Esophagus muscularis mucosa (tissue), 4 donors: ENCODE results near the gene PHF19. TPM values are rescaled to one million over a fixed set of nuclear protein-coding genes. Genes with fewer than 3 reads are reported as not detected.

Experiments
- DNase-seq: peaks from one replicate; pipeline ENCODE4 v3.0.0-alpha.2; 2017; ENCODE audit errors: extremely low spot score
- H3K27ac ChIP-seq, 4 donors: fragments of 200-600 bp; sonication (generic); replicated peaks in 1 of 4; 1 replicate in 3 of 4; 2 replicates in 1 of 4; pipeline ENCODE4 v1.5.1; 2016 to 2019; ENCODE audit warnings: mild to moderate bottlenecking in 1 of 4
- H3K27me3 ChIP-seq, 4 donors: fragments of 200-600 bp; sonication (generic); one replicate each; pipeline versions ENCODE4 v1.5.1 to v1.6.0; 2016 to 2019
- H3K36me3 ChIP-seq, 4 donors: fragments of 200-600 bp; sonication (generic); one replicate each; pipeline ENCODE4 v1.5.1; 2016 to 2019
- H3K4me1 ChIP-seq, 4 donors: fragments of 200-600 bp; sonication (generic); one replicate each; pipeline ENCODE4 v1.5.1; 2016 to 2019
- H3K4me3 ChIP-seq, 4 donors: fragments of 200-600 bp; sonication (generic); 1 replicate in 2 of 4; 2 replicates in 2 of 4; pipeline ENCODE4 v1.5.1; 2016 to 2019; ENCODE audit warnings: mild to moderate bottlenecking in 4 of 4, moderate library complexity in 1 of 4
- H3K9me3 ChIP-seq, 4 donors: fragments of 200-600 bp; sonication (generic); 1 replicate in 3 of 4; 2 replicates in 1 of 4; pipeline ENCODE4 v1.5.1; 2016 to 2019
- CTCF ChIP-seq, 3 experiments: fragments of 200-600 bp in 2 of 3; fragments of 450-650 bp in 1 of 3; sonication (generic) in 2 of 3; IDR thresholded peaks; one replicate each; pipeline ENCODE4 v1.5.1; 2017 to 2019; ENCODE audit warnings: antibody characterized with exemption in 3 of 3, mild to moderate bottlenecking in 2 of 3, moderate library complexity in 1 of 3
- EP300 ChIP-seq: sonication (generic); formaldehyde crosslinking; IDR thresholded peaks from one replicate; pipeline ENCODE4 v1.6.1; 2017; ENCODE audit warnings: antibody characterized with exemption
- POLR2A ChIP-seq: fragments of 450-650 bp; IDR thresholded peaks from one replicate; pipeline ENCODE4 v1.6.1; 2017; ENCODE audit warnings: antibody characterized with exemption, moderate library complexity, mild to moderate bottlenecking, low read depth
- POLR2AphosphoS5 ChIP-seq, 2 donors: sonication (generic); formaldehyde crosslinking; IDR thresholded peaks; one replicate each; pipeline ENCODE4 v1.6.1; 2017; ENCODE audit warnings: antibody characterized with exemption in 2 of 2
- WGBS: methylation state at CpG from one replicate; pipeline ENCODE4 v1.1.5; 2018; 5-methylcytosine and 5-hydroxymethylcytosine counted together
- intact Hi-C: fragments of 100-400 bp; cut with DNase I; formaldehyde crosslinking; loops from one replicate; pipeline ENCODE4 v1.15.1; 2023
- total RNA-seq, 4 donors: library from RNA; depleted of rRNA; stranded (reverse); fragments of >200 nt; gene quantifications; one replicate each; pipeline versions ENCODE4 v1.1.0 to v1.2.1, GENCODE V29; 2016

The PHF19 gene
- total RNA-seq, 4 donors from 2014 or later = 36.4 to 57.7 (median 47.8) TPM

- DNase-seq = peak; percentile 99
- Histone ChIP-seq H3K27me3 (no peaks in the 10 kb centered on the region), H3K27ac (peak within 1 kb of the TSS; percentile 92 to 98 (median 96)), H3K4me3 (peak within 1 kb of the TSS; percentile 73 to 96 (median 80)), H3K4me1 (peaks cover 25 to 54% (median 47%) of the 10 kb centered on the region in 4 donors), H3K9me3 (peaks cover 0 to 2% (median 0%) of the 10 kb centered on the region in 4 donors), H3K36me3 (peaks cover 0 to 36% (median 1%) of the 10 kb centered on the region in 4 donors)
- TF ChIP-seq POLR2A (peak; percentile 61), CTCF (IDR thresholded peaks at IDR 0.05) (peak in 1 of 3 experiments; percentile 10), POLR2AphosphoS5 (IDR thresholded peaks at IDR 0.05) (peak; percentile 90 to 95), EP300 (peak; percentile 41)
- intact Hi-C loops = no loop called here
- WGBS = 10% methylated on average over 8 of the region's 62 CpGs
Measured at GRCh38 chr9:120842685-120843485, 34.1 kb downstream of the PHF19 start, which contains the start of gene PSMD5. TSS of gene PSMD5 (minus strand) at chr9:120842922. CDS start at chr9:120842909, 13 bp downstream.

- intact Hi-C loops = no loop called here
- peaks cover 25 to 55% (median 47%) of the 10 kb centered on the region in 4 donors for H3K4me1 ChIP-seq
- 36% methylated on average over 18 of the region's 18 CpGs for WGBS
- TF ChIP-seq EP300 = no peak
- no peaks in the 10 kb centered on the region for H3K27me3 ChIP-seq
- H3K36me3 ChIP-seq = peaks cover 0 to 28% (median 0%) of the 10 kb centered on the region in 4 donors
- no peak for DNase-seq
- H3K9me3 ChIP-seq = peaks cover 0 to 2% (median 0%) of the 10 kb centered on the region in 4 donors
- peak overlapping the region; percentile 73 to 96 (median 80) for H3K4me3 ChIP-seq
- peak overlapping the region; percentile 92 to 98 (median 96) for H3K27ac ChIP-seq
Measured at GRCh38 chr9:120841930-120842684, 34.9 kb downstream of the PHF19 start.

DNA sequence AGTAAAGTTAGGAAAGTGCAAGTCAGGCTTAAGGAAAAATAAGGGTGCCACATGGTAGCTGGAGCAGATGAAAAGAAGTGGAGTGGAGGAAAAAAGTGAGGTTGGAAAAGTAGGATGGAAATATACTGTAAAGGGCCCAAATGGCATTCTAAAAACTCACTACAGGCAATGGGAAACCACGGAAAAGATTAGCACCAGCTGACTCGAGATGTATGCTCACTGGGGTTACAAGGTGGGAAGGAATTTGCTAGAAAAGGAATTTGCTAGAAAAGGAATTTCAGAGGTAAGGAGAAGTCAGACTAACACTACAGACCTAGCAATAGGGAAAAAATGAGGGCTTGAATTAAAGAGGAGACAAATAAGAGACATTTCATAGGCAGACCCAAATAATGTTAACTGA, 37.8 kb downstream of the PHF19 start:
- H3K4me1 ChIP-seq = peaks cover 22 to 52% (median 47%) of the 10 kb centered on the region in 4 donors
- TF ChIP-seq POLR2A (no peak), CTCF (IDR thresholded peaks at IDR 0.05) (no peak), EP300 (no peak), POLR2AphosphoS5 (IDR thresholded peaks at IDR 0.05) (no peak)

GRCh38 chr9:120837921-120838320, 39.1 kb downstream of the PHF19 start:
- no peak for DNase-seq
- intact Hi-C loops = no loop called here
- H3K27me3 ChIP-seq = no peaks in the 10 kb centered on the region
- peaks cover 4 to 35% (median 15%) of the 10 kb centered on the region in 4 donors for H3K36me3 ChIP-seq
- H3K9me3 ChIP-seq = no peaks in the 10 kb centered on the region
- H3K4me1 ChIP-seq = peaks cover 14 to 44% (median 40%) of the 10 kb centered on the region in 4 donors
- no peak overlapping the region for H3K27ac ChIP-seq
- TF ChIP-seq POLR2A (no peak), POLR2AphosphoS5 (IDR thresholded peaks at IDR 0.05) (no peak), CTCF (IDR thresholded peaks at IDR 0.05) (no peak), EP300 (no peak)
- no peak overlapping the region for H3K4me3 ChIP-seq
- WGBS = 72% methylated on average over 3 of the region's 3 CpGs

More for the DNA sequence above, 37.8 kb downstream of the PHF19 start:
- Histone ChIP-seq H3K27me3 (no peaks in the 10 kb centered on the region), H3K9me3 (peaks cover 0 to 2% (median 0%) of the 10 kb centered on the region in 4 donors), H3K27ac (no peak overlapping the region), H3K4me3 (no peak overlapping the region), H3K36me3 (peaks cover 0 to 27% (median 10%) of the 10 kb centered on the region in 4 donors)
- intact Hi-C loops = no loop called here
- 71% methylated on average over 2 of the region's 2 CpGs for WGBS
- DNase-seq = no peak

DNA sequence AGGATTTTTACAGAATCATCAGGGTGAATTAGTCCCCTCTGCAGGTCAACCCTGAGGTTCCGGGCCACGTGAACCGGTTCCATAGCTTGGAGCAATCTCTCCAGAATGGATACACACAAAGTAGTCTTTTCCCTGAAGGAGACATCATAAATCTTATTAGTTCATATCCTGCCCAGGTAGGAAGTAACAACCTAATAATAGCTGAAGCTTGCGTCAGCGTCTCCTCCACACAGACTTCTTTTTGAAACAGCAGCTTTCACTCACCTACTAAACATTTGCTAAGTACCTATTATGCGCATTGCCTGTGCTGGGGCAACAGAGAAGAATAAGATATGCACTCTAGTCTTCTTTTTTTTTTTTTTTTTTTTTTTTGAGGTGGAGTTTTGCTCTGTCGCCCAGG, 43.7 kb downstream of the PHF19 start:
- Histone ChIP-seq H3K27me3 (no peaks in the 10 kb centered on the region), H3K9me3 (no peaks in the 10 kb centered on the region), H3K27ac (no peak overlapping the region), H3K4me1 (peaks cover 0 to 6% (median 0%) of the 10 kb centered on the region in 4 donors), H3K4me3 (no peak overlapping the region), H3K36me3 (peaks cover 31 to 71% (median 61%) of the 10 kb centered on the region in 4 donors)
- WGBS = 94% methylated on average over 7 of the region's 7 CpGs
- no peak for DNase-seq
- intact Hi-C loops = no loop called here
- no peak for TF ChIP-seq POLR2A
- TF ChIP-seq POLR2AphosphoS5 (IDR thresholded peaks at IDR 0.05) = no peak
- no peak for TF ChIP-seq EP300
- TF ChIP-seq CTCF (IDR thresholded peaks at IDR 0.05) = no peak
